ENCODE measurements around the gene IL1RAP. TPM values are rescaled to one million over a fixed set of nuclear protein-coding genes. Genes with fewer than 3 reads are reported as not detected.

IL1RAP gene
- total RNA-seq, 1 donor from 2014 or later, result 26.0 TPM

DNA sequence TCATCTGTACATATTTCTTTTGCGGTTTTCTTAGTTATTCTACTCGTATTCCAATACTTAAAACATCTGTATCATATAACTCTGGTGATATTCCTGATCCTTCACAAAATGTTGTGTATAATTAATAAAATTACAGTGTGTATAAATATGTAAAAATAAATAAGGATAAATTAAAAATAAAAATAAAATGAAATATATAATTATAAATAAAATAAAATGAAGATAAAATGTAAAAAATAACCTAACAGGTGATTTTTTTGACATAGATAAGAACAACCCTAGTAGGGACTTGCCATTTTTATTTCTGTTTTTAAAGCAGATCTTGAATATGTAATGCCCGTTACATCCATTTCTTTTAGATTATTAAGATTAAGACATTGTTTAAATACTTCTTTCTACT is 25.6 kb downstream of the IL1RAP start:
- H3K4me3 ChIP-seq, result no peak overlapping the region
- H3K4me1 ChIP-seq, result peaks cover 14% of the 10 kb centered on the region
- DNase-seq (ENCODE audit: extremely low spot score in 2 of 2), result no peak
- TF ChIP-seq POLR2AphosphoS5 (IDR thresholded peaks at IDR 0.05; ENCODE audit: insufficient read depth in 1 of 2, low read depth in 1 of 2), result no peak
- no peak for TF ChIP-seq CTCF (IDR thresholded peaks at IDR 0.05)
- no peak for TF ChIP-seq POLR2A (IDR thresholded peaks at IDR 0.05)
- no peaks in the 10 kb centered on the region for H3K9me3 ChIP-seq
- intact Hi-C loops (cut with DNase I), result no loop called here
- H3K27ac ChIP-seq, result no peak overlapping the region
- no peaks in the 10 kb centered on the region for H3K36me3 ChIP-seq
- no peaks in the 10 kb centered on the region for H3K27me3 ChIP-seq

DNA sequence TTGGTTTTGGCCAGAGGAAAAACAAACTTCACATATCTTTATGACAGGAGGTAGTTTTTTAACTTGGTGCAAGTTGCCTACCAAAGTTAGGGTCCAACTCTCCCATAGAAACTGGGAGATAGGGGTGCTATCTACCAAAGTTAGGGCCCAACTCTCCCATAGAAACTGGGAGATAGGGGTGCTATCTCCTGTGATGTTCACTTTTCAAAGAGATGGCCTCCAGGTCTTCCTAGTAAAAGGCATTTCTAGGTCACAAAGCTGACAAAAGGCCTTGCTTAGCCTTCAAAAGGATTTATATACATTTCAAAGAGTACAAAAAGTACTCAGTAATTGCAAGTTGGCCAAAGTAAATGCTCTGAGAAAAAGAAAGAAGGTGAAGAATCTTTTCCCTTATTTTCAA is 27.1 kb downstream of the IL1RAP start:
- H3K4me1 ChIP-seq, result peaks cover under 1% of the 10 kb centered on the region
- no peaks in the 10 kb centered on the region for H3K36me3 ChIP-seq
- no peak for TF ChIP-seq POLR2A (IDR thresholded peaks at IDR 0.05)
- TF ChIP-seq POLR2AphosphoS5 (IDR thresholded peaks at IDR 0.05; ENCODE audit: insufficient read depth in 1 of 2, low read depth in 1 of 2), result no peak
- no peak for TF ChIP-seq CTCF (IDR thresholded peaks at IDR 0.05)
- intact Hi-C loops (cut with DNase I), result no loop called here
- no peak for DNase-seq (ENCODE audit: extremely low spot score in 2 of 2)
- no peaks in the 10 kb centered on the region for H3K27me3 ChIP-seq
- H3K4me3 ChIP-seq, result no peak overlapping the region
- H3K27ac ChIP-seq, result no peak overlapping the region
- no peaks in the 10 kb centered on the region for H3K9me3 ChIP-seq

DNA sequence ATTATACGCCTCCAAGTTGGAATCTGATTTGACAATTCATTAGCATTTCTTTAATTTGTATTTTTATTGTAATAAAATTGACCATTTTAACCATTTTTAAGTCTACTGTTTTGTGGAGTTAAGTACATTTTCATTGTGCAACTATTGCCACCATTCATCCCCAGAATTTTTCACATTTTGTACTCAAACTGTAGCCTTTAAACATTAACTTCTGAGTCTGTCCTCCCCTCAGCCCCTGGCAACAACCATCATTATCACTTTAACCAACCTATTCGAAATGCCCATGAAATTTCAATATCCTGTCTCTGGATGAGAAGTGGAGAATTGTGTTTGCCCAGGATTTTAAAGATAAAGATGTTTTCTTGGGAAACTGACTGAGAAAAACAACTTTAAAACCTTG is 27.7 kb downstream of the IL1RAP start:
- no peak overlapping the region for H3K4me3 ChIP-seq
- no peak for DNase-seq (ENCODE audit: extremely low spot score in 2 of 2)
- intact Hi-C loops (cut with DNase I), result no loop called here
- H3K36me3 ChIP-seq, result no peaks in the 10 kb centered on the region
- no peaks in the 10 kb centered on the region for H3K4me1 ChIP-seq
- no peaks in the 10 kb centered on the region for H3K27me3 ChIP-seq
- TF ChIP-seq CTCF (IDR thresholded peaks at IDR 0.05), result no peak
- TF ChIP-seq POLR2AphosphoS5 (IDR thresholded peaks at IDR 0.05; ENCODE audit: insufficient read depth in 1 of 2, low read depth in 1 of 2), result no peak
- TF ChIP-seq POLR2A (IDR thresholded peaks at IDR 0.05), result no peak
- H3K9me3 ChIP-seq, result no peaks in the 10 kb centered on the region
- no peak overlapping the region for H3K27ac ChIP-seq

- Histone ChIP-seq H3K4me1 (no peaks in the 10 kb centered on the region), H3K36me3 (no peaks in the 10 kb centered on the region), H3K9me3 (no peaks in the 10 kb centered on the region), H3K27me3 (no peaks in the 10 kb centered on the region), H3K4me3 (no peak overlapping the region), H3K27ac (no peak overlapping the region)
- no peak for DNase-seq (ENCODE audit: extremely low spot score in 2 of 2)
- intact Hi-C loops (cut with DNase I), result no loop called here
- TF ChIP-seq CTCF (IDR thresholded peaks at IDR 0.05), result no peak
Measured at GRCh38 chr3:190542846-190543245, 29.0 kb downstream of the IL1RAP start.

- Histone ChIP-seq H3K4me1 (no peaks in the 10 kb centered on the region), H3K4me3 (no peak overlapping the region), H3K27me3 (no peaks in the 10 kb centered on the region), H3K36me3 (no peaks in the 10 kb centered on the region), H3K9me3 (no peaks in the 10 kb centered on the region), H3K27ac (no peak overlapping the region)
- DNase-seq (ENCODE audit: extremely low spot score in 2 of 2), result no peak
- intact Hi-C loops (cut with DNase I), result no loop called here
- TF ChIP-seq CTCF (IDR thresholded peaks at IDR 0.05), result no peak
- TF ChIP-seq POLR2AphosphoS5 (IDR thresholded peaks at IDR 0.05; ENCODE audit: insufficient read depth in 1 of 2, low read depth in 1 of 2), result no peak
- TF ChIP-seq POLR2A (IDR thresholded peaks at IDR 0.05), result no peak
Measured at GRCh38 chr3:190543671-190544070, 29.8 kb downstream of the IL1RAP start.

All from vagina (tissue), 2 donors.